HepG2 (cell line): Measurements from ENCODE around the gene TYMP. TPM values are rescaled to one million over a fixed set of nuclear protein-coding genes. Genes with fewer than 3 reads are reported as not detected.

Source experiments
- CAMTA2 ChIP-seq: sonication (generic); formaldehyde crosslinking; IDR thresholded peaks from 2 replicates; pipeline ENCODE4 v1.4.0; 2020; ENCODE audit warnings: mild to moderate bottlenecking, missing genetic modification reagents, borderline replicate concordance
- CEBPB ChIP-seq: IDR thresholded peaks from 2 replicates; pipeline ENCODE4 v1.6.1; 2011; ENCODE audit warnings: low read depth, low read length, improper control_type of control experiment, borderline replicate concordance
- E2F2 ChIP-seq: sonication (generic); formaldehyde crosslinking; IDR thresholded peaks from 2 replicates; pipeline ENCODE4 v1.4.0; 2020; ENCODE audit warnings: missing genetic modification reagents, borderline replicate concordance
- ELF3 ChIP-seq: IDR thresholded peaks from 2 replicates; pipeline ENCODE4 v1.6.1; 2016; ENCODE audit warnings: missing genetic modification reagents, missing compliant biosample characterization
- EP300 ChIP-seq, 3 experiments: sonication (generic) in 1 of 3; formaldehyde crosslinking in 1 of 3; IDR thresholded peaks; 2 replicates each; pipeline versions ENCODE4 v1.5.1 to v1.6.1; 2011 to 2020; ENCODE audit warnings: low read depth in 2 of 3, low read length in 2 of 3, borderline replicate concordance in 1 of 3, improper control_type of control experiment in 1 of 3, mild to moderate bottlenecking in 1 of 3, missing genetic modification reagents in 1 of 3, moderate library complexity in 1 of 3
- FOXC1 ChIP-seq: sonication (generic); formaldehyde crosslinking; IDR thresholded peaks from 2 replicates; pipeline ENCODE4 v1.8.0; 2022; ENCODE audit warnings: mild to moderate bottlenecking, missing genetic modification reagents, borderline replicate concordance
- GPN1 ChIP-seq: sonication (generic); formaldehyde crosslinking; IDR thresholded peaks from 2 replicates; pipeline ENCODE4 v1.5.1; 2020; ENCODE audit warnings: missing genetic modification reagents, borderline replicate concordance
- GRHL1 ChIP-seq: sonication (generic); formaldehyde crosslinking; conservative IDR thresholded peaks from 2 replicates; pipeline ENCODE4 v1.8.0; 2022; ENCODE audit warnings: missing genetic modification reagents
- HNRNPUL1 ChIP-seq: fragments of 200-400 bp; formaldehyde crosslinking; IDR thresholded peaks from 2 replicates; pipeline ENCODE4 v1.6.1; 2017; ENCODE audit warnings: low read depth, mild to moderate bottlenecking, low read length, moderate library complexity
- IKZF1 ChIP-seq: fragments of 450-650 bp; IDR thresholded peaks from 2 replicates; pipeline ENCODE4 v1.7.1; 2016
- IRX3 ChIP-seq: sonication (generic); formaldehyde crosslinking; IDR thresholded peaks from 2 replicates; pipeline ENCODE4 v1.8.1; 2023; ENCODE audit warnings: mild to moderate bottlenecking, low read depth, missing genetic modification reagents, borderline replicate concordance
- KAT2B ChIP-seq: fragments of 150-350 bp; IDR thresholded peaks from 2 replicates; pipeline ENCODE4 v1.6.1; 2014; ENCODE audit warnings: low read depth, low read length, borderline replicate concordance
- KDM5A ChIP-seq: fragments of 200-600 bp; sonication (generic); IDR thresholded peaks from 2 replicates; pipeline ENCODE4 v1.7.0; 2018; ENCODE audit warnings: antibody characterized with exemption, mild to moderate bottlenecking, low read length, borderline replicate concordance
- LRRFIP1 ChIP-seq: sonication (generic); formaldehyde crosslinking; conservative IDR thresholded peaks from 2 replicates; pipeline ENCODE4 v1.4.0; 2020; ENCODE audit warnings: missing genetic modification reagents
- NCOA5 ChIP-seq: sonication (generic); formaldehyde crosslinking; IDR thresholded peaks from 2 replicates; pipeline ENCODE4 v1.4.0; 2020; ENCODE audit warnings: missing genetic modification reagents
- NCOR1 ChIP-seq: fragments of 200-600 bp; sonication (generic); IDR thresholded peaks from 2 replicates; pipeline ENCODE4 v1.7.0; 2017; ENCODE audit warnings: antibody characterized with exemption, low read length, borderline replicate concordance
- NR3C1 ChIP-seq: sonication (generic); formaldehyde crosslinking; IDR thresholded peaks from 2 replicates; pipeline ENCODE4 v1.4.0; 2020; ENCODE audit warnings: missing genetic modification reagents
- PHB2 ChIP-seq: fragments of 450-650 bp; IDR thresholded peaks from 2 replicates; pipeline ENCODE4 v1.6.1; 2018; ENCODE audit not compliant: partially characterized antibody
- RFX1 ChIP-seq: fragments of 450-650 bp; IDR thresholded peaks from 2 replicates; pipeline ENCODE4 v1.6.1; 2017
- RORA ChIP-seq: sonication (generic); formaldehyde crosslinking; IDR thresholded peaks from 2 replicates; pipeline ENCODE4 v1.5.0; 2020; ENCODE audit warnings: mild to moderate bottlenecking, missing genetic modification reagents, moderate library complexity
- WIZ ChIP-seq: sonication (generic); formaldehyde crosslinking; IDR thresholded peaks from 2 replicates; pipeline ENCODE4 v1.5.1; 2020; ENCODE audit warnings: mild to moderate bottlenecking, missing genetic modification reagents
- ZNF713 ChIP-seq: sonication (generic); formaldehyde crosslinking; IDR thresholded peaks from 2 replicates; pipeline ENCODE4 v1.4.0; 2020; ENCODE audit warnings: mild to moderate bottlenecking, missing genetic modification reagents
- ZNF724P ChIP-seq: sonication (generic); formaldehyde crosslinking; IDR thresholded peaks from 2 replicates; pipeline ENCODE4 v1.8.0; 2022; ENCODE audit warnings: missing genetic modification reagents, borderline replicate concordance
- polyA plus RNA-seq, 8 experiments: library from polyadenylated mRNA; depleted of rRNA in 3 of 8; stranded (reverse) in 7 of 8; unstranded in 1 of 8; fragments of >200 nt; fragmentation: Illumina TruSeq in 4 of 8; extraction: Trizol in 4 of 8; gene quantifications; 2 replicates each; pipeline versions ENCODE4 v1.2.1 to v1.2.3, GENCODE V29; 2011 to 2016; ENCODE audit warnings: low read depth in 4 of 8, missing spikeins in 1 of 8, mixed read lengths in 1 of 8; ENCODE audit not compliant: insufficient read depth in 1 of 8
- total RNA-seq, 5 experiments: library from RNA; depleted of rRNA; stranded (reverse); fragments of >200 nt; fragmentation: Illumina TruSeq; extraction: Trizol; gene quantifications; 2 replicates each; pipeline ENCODE4 v1.2.3, GENCODE V29; 2016; ENCODE audit warnings: low read depth in 1 of 5

TYMP gene
- total and polyA plus RNA-seq, 2 of the 13 experiments (the other 11 are each of a cell fraction or from before 2014, with no cell fraction given), result 3.9 to 4.3 TPM

- no peak; the same call in 1 of the 2 replicates for TF ChIP-seq KDM5A
- no peak for TF ChIP-seq RFX1
- no peak for TF ChIP-seq CAMTA2 (CRISPR knock-in tag)
- no peak for TF ChIP-seq CEBPB
- TF ChIP-seq NCOR1, result no peak; the same call in 1 of the 2 replicates
- TF ChIP-seq ZNF713 (CRISPR knock-in tag), result no peak
- TF ChIP-seq E2F2 (CRISPR knock-in tag), result no peak
- no peak for TF ChIP-seq IRX3
- no peak for TF ChIP-seq LRRFIP1 (CRISPR knock-in tag)
- no peak for TF ChIP-seq GRHL1
- no peak for TF ChIP-seq IKZF1
- no peak for TF ChIP-seq WIZ (CRISPR knock-in tag)
- no peak for TF ChIP-seq RORA (CRISPR knock-in tag)
- no peak for TF ChIP-seq NCOA5 (CRISPR knock-in tag)
- no peak for TF ChIP-seq ZNF724P
- TF ChIP-seq NR3C1, result no peak
- no peak for TF ChIP-seq PHB2
- no peak for TF ChIP-seq GPN1 (CRISPR knock-in tag)
- TF ChIP-seq EP300 (IDR thresholded peaks at IDR 0.05; ENCODE audit: low read depth in 2 of 2, low read length in 2 of 2), result no peak
- no peak for TF ChIP-seq EP300 (CRISPR knock-in tag; IDR thresholded peaks at IDR 0.05; ENCODE audit: borderline replicate concordance)
- no peak for TF ChIP-seq HNRNPUL1
- TF ChIP-seq FOXC1 (CRISPR knock-in tag), result 0 out of 2 replicates have a peak, but pooled peaks have one; percentile 63
- TF ChIP-seq ELF3 (CRISPR knock-in tag), result peak; percentile 50; the same call in 1 of the 2 replicates
- TF ChIP-seq KAT2B, result no peak
Measured at GRCh38 chr22:50562523-50563412, 33.0 kb upstream of the TYMP start, which contains the start of gene SYCE3 (continued).
